Sigmoid colon (tissue), 7 donors: Measurements from ENCODE around the gene SEMG2. TPM values are rescaled to one million over a fixed set of nuclear protein-coding genes. Genes with fewer than 3 reads are reported as not detected.

Experiments used
- DNase-seq: peaks from one replicate; pipeline ENCODE4 v3.0.0-alpha.2; 2019
- H3K27ac ChIP-seq, 4 donors: fragments of 200-600 bp; sonication (generic); one replicate each; pipeline ENCODE4 v1.5.1; 2016 to 2019; ENCODE audit warnings: mild to moderate bottlenecking in 1 of 4
- H3K27me3 ChIP-seq, 3 donors: fragments of 200-600 bp; sonication (generic); one replicate each; pipeline ENCODE4 v1.5.1; 2019; ENCODE audit warnings: mild to moderate bottlenecking in 1 of 3
- H3K36me3 ChIP-seq, 4 donors: fragments of 200-600 bp; sonication (generic); one replicate each; pipeline ENCODE4 v1.5.1; 2016 to 2019
- H3K4me1 ChIP-seq, 4 donors: fragments of 200-600 bp; sonication (generic); one replicate each; pipeline ENCODE4 v1.5.1; 2017 to 2019
- H3K4me3 ChIP-seq, 4 donors: fragments of 200-600 bp; sonication (generic); one replicate each; pipeline ENCODE4 v1.5.1; 2017 to 2019; ENCODE audit warnings: mild to moderate bottlenecking in 2 of 4, moderate library complexity in 1 of 4
- H3K9me3 ChIP-seq, 4 donors: fragments of 200-600 bp in 3 of 4; sonication (generic) in 3 of 4; one replicate each; pipeline versions ENCODE4 v1.5.1 to v1.6.1; 2013 to 2019
- CTCF ChIP-seq, 4 experiments: fragments of 450-650 bp in 3 of 4; fragments of 200-600 bp in 1 of 4; IDR thresholded peaks; one replicate each; pipeline ENCODE4 v1.5.1; 2016 to 2019; ENCODE audit warnings: antibody characterized with exemption in 4 of 4, mild to moderate bottlenecking in 3 of 4, moderate library complexity in 2 of 4
- EP300 ChIP-seq, 4 donors: sonication (generic); formaldehyde crosslinking; IDR thresholded peaks; one replicate each; pipeline ENCODE4 v1.6.1; 2017; ENCODE audit warnings: antibody characterized with exemption in 4 of 4
- POLR2A ChIP-seq, 2 donors: fragments of 450-650 bp; IDR thresholded peaks; one replicate each; pipeline ENCODE4 v1.6.1; 2016; ENCODE audit warnings: antibody characterized with exemption in 2 of 2, mild to moderate bottlenecking in 2 of 2, moderate library complexity in 2 of 2
- POLR2AphosphoS5 ChIP-seq, 4 donors: sonication (generic); formaldehyde crosslinking; IDR thresholded peaks; one replicate each; pipeline ENCODE4 v1.6.1; 2017; ENCODE audit warnings: antibody characterized with exemption in 4 of 4
- WGBS, 2 donors: extraction: QIAGEN DNeasy Blood & Tissue Kit; methylation state at CpG; one replicate each; pipeline ENCODE4 v1.1.7; 2013; 5-methylcytosine and 5-hydroxymethylcytosine counted together
- intact Hi-C: fragments of 100-400 bp; cut with DNase I; formaldehyde crosslinking; loops from one replicate; pipeline ENCODE4 v1.15.1; 2023
- polyA plus RNA-seq, 3 donors: library from polyadenylated mRNA; stranded (reverse); fragments of 200-250 nt; gene quantifications; one replicate each; pipeline ENCODE4 v1.2.3, GENCODE V29; 2013
- total RNA-seq, 4 donors: library from RNA; depleted of rRNA; stranded (reverse); fragments of >200 nt; gene quantifications; one replicate each; pipeline ENCODE4 v1.1.0, GENCODE V29; 2016
- donor health status: healthy with polysubstance abuse.
- donor health status: Bipolar disorder and iron deficiency.
- donor health status: healthy.

SEMG2 gene
- total and polyA plus RNA-seq, 7 donors, result not detected

- intact Hi-C loops, result no loop called here
- Histone ChIP-seq H3K27me3 (peaks cover 0 to 4% (median 0%) of the 10 kb centered on the region in 3 donors), H3K4me3 (no peak overlapping the region), H3K9me3 (no peaks in the 10 kb centered on the region), H3K27ac (no peak overlapping the region), H3K36me3 (no peaks in the 10 kb centered on the region), H3K4me1 (no peaks in the 10 kb centered on the region)
- TF ChIP-seq EP300 (IDR thresholded peaks at IDR 0.05) (no peak), POLR2AphosphoS5 (IDR thresholded peaks at IDR 0.05) (no peak), POLR2A (IDR thresholded peaks at IDR 0.05) (no peak), CTCF (IDR thresholded peaks at IDR 0.05) (no peak)
- DNase-seq, result no peak
Measured at GRCh38 chr20:45266977-45267376, 45.8 kb downstream of the SEMG2 start.

- H3K36me3 ChIP-seq, result no peaks in the 10 kb centered on the region
- no peaks in the 10 kb centered on the region for H3K4me1 ChIP-seq
- H3K9me3 ChIP-seq, result no peaks in the 10 kb centered on the region
- 79 to 80% methylated on average over 3 of the region's 3 CpGs for WGBS, 2 donors
- DNase-seq, result no peak
- TF ChIP-seq POLR2A (IDR thresholded peaks at IDR 0.05) (no peak), EP300 (IDR thresholded peaks at IDR 0.05) (no peak), CTCF (IDR thresholded peaks at IDR 0.05) (no peak), POLR2AphosphoS5 (IDR thresholded peaks at IDR 0.05) (no peak)
- intact Hi-C loops, result no loop called here
- H3K4me3 ChIP-seq, result no peak overlapping the region
- H3K27me3 ChIP-seq, result peaks cover 0 to 4% (median 0%) of the 10 kb centered on the region in 3 donors
- no peak overlapping the region for H3K27ac ChIP-seq
Measured at GRCh38 chr20:45268531-45268930, 47.4 kb downstream of the SEMG2 start.

GRCh38 chr20:45269056-45269455 lies 47.9 kb downstream of the SEMG2 start:
- Histone ChIP-seq H3K36me3 (no peaks in the 10 kb centered on the region), H3K4me3 (no peak overlapping the region), H3K27me3 (peaks cover 0 to 5% (median 0%) of the 10 kb centered on the region in 3 donors), H3K27ac (no peak overlapping the region), H3K9me3 (no peaks in the 10 kb centered on the region), H3K4me1 (no peaks in the 10 kb centered on the region)
- intact Hi-C loops, result no loop called here
- WGBS, 2 donors, result 75 to 86% methylated on average over 3 of the region's 3 CpGs
- TF ChIP-seq POLR2A (IDR thresholded peaks at IDR 0.05), result no peak
- TF ChIP-seq EP300 (IDR thresholded peaks at IDR 0.05), result no peak
- no peak for TF ChIP-seq POLR2AphosphoS5 (IDR thresholded peaks at IDR 0.05)
- TF ChIP-seq CTCF (IDR thresholded peaks at IDR 0.05), result no peak
- no peak for DNase-seq

- TF ChIP-seq POLR2A (IDR thresholded peaks at IDR 0.05), result no peak
- no peak for TF ChIP-seq CTCF (IDR thresholded peaks at IDR 0.05)
- no peak for TF ChIP-seq POLR2AphosphoS5 (IDR thresholded peaks at IDR 0.05)
- no peak for TF ChIP-seq EP300 (IDR thresholded peaks at IDR 0.05)
- Histone ChIP-seq H3K36me3 (no peaks in the 10 kb centered on the region), H3K27me3 (peaks cover 0 to 13% (median 0%) of the 10 kb centered on the region in 3 donors), H3K4me1 (no peaks in the 10 kb centered on the region), H3K4me3 (no peak overlapping the region), H3K27ac (no peak overlapping the region), H3K9me3 (no peaks in the 10 kb centered on the region)
- WGBS, 2 donors, result 82 to 83% methylated on average over 4 of the region's 4 CpGs
- intact Hi-C loops, result no loop called here
- no peak for DNase-seq
Measured at GRCh38 chr20:45269754-45270270, 48.6 kb downstream of the SEMG2 start.

Other genes starting within 250 kb of the SEMG2 start
- under 1 TPM in 1 of 4 donors, not detected in 3; 0.14 TPM for gene KCNS1, start 120.2 kb upstream of the SEMG2 start, total RNA-seq
- 1 to 10 TPM in 1 of 3 donors, under 1 TPM in 1, not detected in 1; 0.60 to 1.1 TPM for gene KCNS1, start 120.2 kb upstream of the SEMG2 start, polyA plus RNA-seq
- not detected for gene WFDC5, start 106.2 kb upstream of the SEMG2 start, total RNA-seq
- gene WFDC5, start 106.2 kb upstream of the SEMG2 start, polyA plus RNA-seq, result under 1 TPM in 1 of 3 donors, not detected in 2; 0.39 TPM
- gene WFDC12, start 96.9 kb upstream of the SEMG2 start, total RNA-seq, result not detected
- 1 to 10 TPM in 1 of 3 donors, under 1 TPM in 1, not detected in 1; 0.42 to 1.2 TPM for gene WFDC12, start 96.9 kb upstream of the SEMG2 start, polyA plus RNA-seq
- not detected for gene PI3, start 46.5 kb upstream of the SEMG2 start, total RNA-seq
- gene PI3, start 46.5 kb upstream of the SEMG2 start, polyA plus RNA-seq, result 1,000 to 10,000 TPM in 1 of 3 donors, 10 to 100 TPM in 2; 52.0 to 2,021 (median 84.1) TPM
- gene SEMG1, start 14.3 kb upstream of the SEMG2 start, total RNA-seq, result not detected
- gene SEMG1, start 14.3 kb upstream of the SEMG2 start, polyA plus RNA-seq, result under 1 TPM in 1 of 3 donors, not detected in 2; 0.26 TPM
- gene SLPI, start 33.2 kb downstream of the SEMG2 start, total RNA-seq, result 10 to 100 TPM in 3 of 4 donors, 1 to 10 TPM in 1; 2.4 to 56.9 (median 20.6) TPM
- gene SLPI, start 33.2 kb downstream of the SEMG2 start, polyA plus RNA-seq, result 100 to 1,000 TPM in 1 of 3 donors, 10 to 100 TPM in 2; 38.8 to 234 (median 82.3) TPM
- not detected for gene RBPJL, start 85.5 kb downstream of the SEMG2 start, total RNA-seq
- 1 to 10 TPM in 1 of 3 donors, not detected in 2; 1.8 TPM for gene RBPJL, start 85.5 kb downstream of the SEMG2 start, polyA plus RNA-seq
- gene MATN4, start 86.9 kb downstream of the SEMG2 start, total RNA-seq, result not detected
- under 1 TPM in 1 of 3 donors, not detected in 2; 0.17 TPM for gene MATN4, start 86.9 kb downstream of the SEMG2 start, polyA plus RNA-seq
- gene SDC4, start 127.1 kb downstream of the SEMG2 start, total RNA-seq, result 100 to 1,000 TPM in 1 of 4 donors, 10 to 100 TPM in 3; 79.9 to 149 (median 88.5) TPM
- gene SDC4, start 127.1 kb downstream of the SEMG2 start, polyA plus RNA-seq, result 10 to 100 TPM; 22.2 to 63.9 (median 23.6) TPM
- gene SYS1, start 141.8 kb downstream of the SEMG2 start, total RNA-seq, result 10 to 100 TPM; 44.2 to 58.7 (median 52.2) TPM
- 10 to 100 TPM; 14.4 to 35.6 (median 17.1) TPM for gene SYS1, start 141.8 kb downstream of the SEMG2 start, polyA plus RNA-seq
- gene TP53TG5, start 157.0 kb downstream of the SEMG2 start, total RNA-seq, result under 1 TPM in 1 of 4 donors, not detected in 3; 0.36 TPM
- gene TP53TG5, start 157.0 kb downstream of the SEMG2 start, polyA plus RNA-seq, result under 1 TPM in 1 of 3 donors, not detected in 2; 0.03 TPM
- gene DBNDD2, start 186.9 kb downstream of the SEMG2 start, total RNA-seq, result 100 to 1,000 TPM in 3 of 4 donors, 10 to 100 TPM in 1; 99.7 to 111 (median 103) TPM
- 100 to 1,000 TPM; 112 to 174 (median 137) TPM for gene DBNDD2, start 186.9 kb downstream of the SEMG2 start, polyA plus RNA-seq
- 10 to 100 TPM; 49.7 to 66.7 (median 56.1) TPM for gene PIGT, start 194.8 kb downstream of the SEMG2 start, total RNA-seq
- gene PIGT, start 194.8 kb downstream of the SEMG2 start, polyA plus RNA-seq, result 10 to 100 TPM; 33.0 to 98.7 (median 43.0) TPM
- 10 to 100 TPM; 33.9 to 94.1 (median 39.6) TPM for gene WFDC2, start 248.4 kb downstream of the SEMG2 start, total RNA-seq
- gene WFDC2, start 248.4 kb downstream of the SEMG2 start, polyA plus RNA-seq, result 10 to 100 TPM; 29.6 to 86.6 (median 65.5) TPM